ENCODE results near the gene MAST4. TPM values are rescaled to one million over a fixed set of nuclear protein-coding genes. Genes with fewer than 3 reads are reported as not detected.

Gene MAST4
- total and polyA plus RNA-seq, 2 of the 4 experiments (the other 2 are of a cell fraction): 4.8 to 6.8 TPM

GRCh38 chr5:66617991-66618768 is 22.0 kb downstream of the MAST4 start:
- no peak overlapping the region for H2BK120ac ChIP-seq (ENCODE audit: low read depth, low read length)
- no peak overlapping the region for H4K91ac ChIP-seq (ENCODE audit: insufficient read depth, low read depth, low read length)
- H2AK9ac ChIP-seq (replicated peaks; ENCODE audit: low read depth, low read length, poor library complexity): no peak overlapping the region
- no peaks in the 10 kb centered on the region for H4K20me1 ChIP-seq (ENCODE audit: insufficient read depth, low read length)
- ChIA-PET CTCF (no interaction called here), POLR2A (ENCODE audit: unreplicated experiment) (no interaction called here)
- H3K4me3 ChIP-seq (ENCODE audit: insufficient read depth, low read depth, low read length): no peak overlapping the region
- no peaks in the 10 kb centered on the region for H3K9me3 ChIP-seq (ENCODE audit: control insufficient read depth, insufficient read depth, low read length)
- no peak overlapping the region for H3K27ac ChIP-seq (ENCODE audit: insufficient read depth, low read length)
- intact Hi-C loops (cut with micrococcal nuclease) (no loop called here), in situ Hi-C loops (cut with MboI; ENCODE audit: low sequenced_read_pairs) (no loop called here), dilution Hi-C loops (cut with HindIII; ENCODE audit: low sequenced_read_pairs, unreplicated experiment) (no loop called here)
- WGBS, 2 experiments (ENCODE audit: extremely low coverage in 2 of 2, insufficient read length in 1 of 2): no CpG with 5 or more reads among the region's 13 CpGs
- H2BK5ac ChIP-seq (ENCODE audit: low read depth, low read length, poor library complexity, severe bottlenecking): no peak overlapping the region
- no peaks in the 10 kb centered on the region for H3K4me1 ChIP-seq (ENCODE audit: control insufficient read depth, insufficient read depth, low read length)
- no peak for ATAC-seq (ENCODE audit: low read depth)
- no peak overlapping the region for H2BK15ac ChIP-seq (ENCODE audit: low read depth, low read length)
- H4K5ac ChIP-seq (ENCODE audit: low read depth, low read length): no peak overlapping the region
- no peak overlapping the region for H3K14ac ChIP-seq (replicated peaks; ENCODE audit: low read depth, low read length)
- H3K18ac ChIP-seq (ENCODE audit: low read depth, low read length): no peak overlapping the region
- no peak overlapping the region for H2AFZ ChIP-seq (replicated peaks; ENCODE audit: low read length, poor library complexity)
- H3K23ac ChIP-seq (ENCODE audit: low read depth, low read length): no peak overlapping the region
- TF ChIP-seq MXI1 (IDR thresholded peaks at IDR 0.05; ENCODE audit: borderline replicate concordance, low read depth, low read length) (no peak), NFE2L2 (IDR thresholded peaks at IDR 0.05; ENCODE audit: low read depth, low read length) (no peak), SMC3 (IDR thresholded peaks at IDR 0.05; ENCODE audit: low read depth, low read length) (no peak), FOS (IDR thresholded peaks at IDR 0.05; ENCODE audit: low read depth, low read length) (no peak), RFX5 (IDR thresholded peaks at IDR 0.05; ENCODE audit: low read depth, low read length) (no peak), RAD21 (IDR thresholded peaks at IDR 0.05; ENCODE audit: low read length) (no peak), CHD1 (IDR thresholded peaks at IDR 0.05; ENCODE audit: low read depth, low read length) (no peak), RCOR1 (IDR thresholded peaks at IDR 0.05; ENCODE audit: insufficient replicate concordance, low read length) (no peak), MAZ (IDR thresholded peaks at IDR 0.05; ENCODE audit: borderline replicate concordance, low read depth, low read length) (no peak), ELK1 (IDR thresholded peaks at IDR 0.05; ENCODE audit: borderline replicate concordance, low read depth, low read length) (no peak), BHLHE40 (IDR thresholded peaks at IDR 0.05; ENCODE audit: low read depth, low read length) (no peak), CEBPB (IDR thresholded peaks at IDR 0.05; ENCODE audit: low read depth, low read length) (no peak), POLR2A (IDR thresholded peaks at IDR 0.05; ENCODE audit: low read depth, low read length) (no peak), MAFK (IDR thresholded peaks at IDR 0.05; ENCODE audit: low read depth, low read length) (no peak)
- TF ChIP-seq, protein P1, sequence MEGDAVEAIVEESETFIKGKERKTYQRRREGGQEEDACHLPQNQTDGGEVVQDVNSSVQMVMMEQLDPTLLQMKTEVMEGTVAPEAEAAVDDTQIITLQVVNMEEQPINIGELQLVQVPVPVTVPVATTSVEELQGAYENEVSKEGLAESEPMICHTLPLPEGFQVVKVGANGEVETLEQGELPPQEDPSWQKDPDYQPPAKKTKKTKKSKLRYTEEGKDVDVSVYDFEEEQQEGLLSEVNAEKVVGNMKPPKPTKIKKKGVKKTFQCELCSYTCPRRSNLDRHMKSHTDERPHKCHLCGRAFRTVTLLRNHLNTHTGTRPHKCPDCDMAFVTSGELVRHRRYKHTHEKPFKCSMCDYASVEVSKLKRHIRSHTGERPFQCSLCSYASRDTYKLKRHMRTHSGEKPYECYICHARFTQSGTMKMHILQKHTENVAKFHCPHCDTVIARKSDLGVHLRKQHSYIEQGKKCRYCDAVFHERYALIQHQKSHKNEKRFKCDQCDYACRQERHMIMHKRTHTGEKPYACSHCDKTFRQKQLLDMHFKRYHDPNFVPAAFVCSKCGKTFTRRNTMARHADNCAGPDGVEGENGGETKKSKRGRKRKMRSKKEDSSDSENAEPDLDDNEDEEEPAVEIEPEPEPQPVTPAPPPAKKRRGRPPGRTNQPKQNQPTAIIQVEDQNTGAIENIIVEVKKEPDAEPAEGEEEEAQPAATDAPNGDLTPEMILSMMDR (conservative IDR thresholded peaks at IDR 0.05; ENCODE audit: low read depth, low read length): no peak
- TF ChIP-seq, protein P2, sequence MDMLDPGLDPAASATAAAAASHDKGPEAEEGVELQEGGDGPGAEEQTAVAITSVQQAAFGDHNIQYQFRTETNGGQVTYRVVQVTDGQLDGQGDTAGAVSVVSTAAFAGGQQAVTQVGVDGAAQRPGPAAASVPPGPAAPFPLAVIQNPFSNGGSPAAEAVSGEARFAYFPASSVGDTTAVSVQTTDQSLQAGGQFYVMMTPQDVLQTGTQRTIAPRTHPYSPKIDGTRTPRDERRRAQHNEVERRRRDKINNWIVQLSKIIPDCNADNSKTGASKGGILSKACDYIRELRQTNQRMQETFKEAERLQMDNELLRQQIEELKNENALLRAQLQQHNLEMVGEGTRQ (IDR thresholded peaks at IDR 0.05; ENCODE audit: low read depth, low read length): no peak
- H3K79me1 ChIP-seq (ENCODE audit: low read depth in 1 of 2, low read length in 2 of 2): no peaks in the 10 kb centered on the region
- no peak overlapping the region for H2AK5ac ChIP-seq (ENCODE audit: low read depth, low read length)
- no peaks in the 10 kb centered on the region for H3K9me1 ChIP-seq (ENCODE audit: insufficient read depth, low read length)
- no peak for DNase-seq
- no peak overlapping the region for H3K56ac ChIP-seq (ENCODE audit: extremely low read depth, insufficient read depth, low read length)
- no peak overlapping the region for H4K8ac ChIP-seq (ENCODE audit: low read depth in 2 of 2, low read length in 2 of 2)
- no TSS peak for BruUV-seq (replicated peaks)
- no peaks in the 10 kb centered on the region for H3K36me3 ChIP-seq (ENCODE audit: control insufficient read depth, insufficient read depth, low read length)
- H2BK20ac ChIP-seq (ENCODE audit: low read depth, low read length): no peak overlapping the region
- no peak overlapping the region for H3K4me2 ChIP-seq (ENCODE audit: low read depth, low read length)
- H3K27me3 ChIP-seq (ENCODE audit: control insufficient read depth, insufficient read depth, low read length): no peaks in the 10 kb centered on the region; the same call in 1 of the 2 replicates
- no peak overlapping the region for H3K4ac ChIP-seq (ENCODE audit: low read depth, low read length)
- H3K9ac ChIP-seq (ENCODE audit: low read depth, low read length): no peak overlapping the region

Measured in IMR-90 (cell line).